ENCODE data around the gene MROH8.
"Not testable (repeated sequence)": the region's sequence is repeated elsewhere in the genome, so short reads cannot be mapped to it uniquely, and the experiment has no call there.

MROH8 gene

DNA sequence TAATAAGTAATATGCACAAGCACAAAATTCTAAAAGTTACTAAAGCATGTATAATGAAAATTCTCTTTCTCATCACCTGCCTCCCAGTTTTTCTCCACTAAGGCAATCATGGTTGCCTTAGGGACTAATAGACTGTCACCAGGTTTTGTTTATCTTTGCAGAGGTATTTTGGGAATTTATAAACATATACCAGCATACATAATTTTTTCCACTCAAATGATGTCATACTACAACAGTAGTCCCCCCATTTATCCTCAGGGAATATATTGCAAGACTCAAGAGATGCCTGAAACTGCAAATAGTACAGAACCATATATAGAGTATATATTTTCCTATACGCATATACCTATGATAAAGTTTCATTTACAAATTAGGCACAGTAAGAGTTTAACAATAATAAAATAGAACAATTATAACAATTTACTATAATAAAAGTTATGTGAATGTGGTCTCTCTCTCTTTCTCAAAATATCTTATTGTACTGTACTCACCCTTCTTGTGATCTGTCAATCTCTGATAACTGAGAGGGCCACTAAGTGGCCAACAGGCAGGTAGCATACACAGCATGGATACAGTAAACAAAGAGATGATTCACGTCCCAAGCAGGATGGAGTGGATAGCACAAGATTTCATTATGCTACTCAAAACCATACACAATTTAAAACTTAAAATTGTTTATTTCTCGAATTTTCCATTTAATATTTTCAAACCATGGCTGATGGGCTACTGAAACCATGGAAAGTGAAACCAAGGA is 103.2 kb downstream of the MROH8 start:
- DNase-seq (ENCODE audit: low spot score in 2 of 2) = no peak
- H3K36me3 ChIP-seq (replicated peaks) = peaks cover 5% of the 10 kb centered on the region
- no peak overlapping the region for H3K4me3 ChIP-seq
- H3K27me3 ChIP-seq (ENCODE audit: low read depth) = no peaks in the 10 kb centered on the region
- in situ Hi-C loops (cut with MboI; ENCODE audit: low sequenced_read_pairs) = no loop called here
- no peaks in the 10 kb centered on the region for H3K9me3 ChIP-seq
- H3K4me1 ChIP-seq = no peaks in the 10 kb centered on the region

DNA sequence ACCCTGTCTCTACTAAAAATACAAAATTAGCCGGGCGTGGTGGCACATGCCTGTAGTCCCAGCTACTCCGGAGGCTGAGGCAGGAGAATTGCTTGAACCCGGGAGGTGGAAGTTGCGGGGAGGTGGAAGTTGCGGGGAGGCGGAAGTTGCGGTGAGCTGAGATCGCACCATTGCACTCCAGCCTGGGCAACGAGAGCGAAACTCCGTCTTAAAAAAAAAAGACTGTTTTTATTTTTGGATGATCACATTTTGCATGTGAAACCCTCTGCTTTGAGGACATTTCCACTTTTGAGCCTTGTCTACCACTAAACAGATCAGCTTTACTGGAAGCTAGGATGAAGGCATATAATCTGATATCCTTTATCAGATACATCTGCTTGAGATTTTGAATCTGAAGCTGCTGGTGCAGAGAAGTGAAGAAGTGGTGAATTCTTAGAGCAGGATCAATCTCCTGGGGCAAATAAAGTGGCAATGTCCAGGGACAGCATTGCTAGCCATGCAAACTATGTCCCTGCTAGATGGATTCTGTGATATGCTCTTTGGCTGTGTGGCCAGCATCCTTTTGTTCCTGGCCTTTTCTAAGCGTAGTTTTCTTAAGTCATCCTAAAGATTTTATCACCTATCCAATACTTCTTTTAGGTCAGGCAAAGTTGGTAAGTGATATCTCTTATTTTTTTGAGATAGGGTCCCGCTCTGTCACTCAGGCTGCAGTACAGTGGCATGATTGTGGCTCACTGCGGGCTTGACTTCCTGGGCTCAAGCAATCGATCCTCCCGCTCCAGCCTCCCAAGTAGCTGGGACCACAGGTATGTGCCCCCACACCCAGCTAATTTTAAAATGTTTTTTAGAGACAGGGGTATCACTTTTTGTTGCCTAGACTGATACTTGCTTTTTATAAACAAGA is 106.8 kb downstream of the MROH8 start:
- H3K4me1 ChIP-seq = no peaks in the 10 kb centered on the region
- H3K36me3 ChIP-seq (replicated peaks) = peaks cover 5% of the 10 kb centered on the region
- no peak overlapping the region for H3K4me3 ChIP-seq
- H3K9me3 ChIP-seq = no peaks in the 10 kb centered on the region
- DNase-seq (ENCODE audit: low spot score in 2 of 2) = no peak
- in situ Hi-C loops (cut with MboI; ENCODE audit: low sequenced_read_pairs) = no loop called here
- no peaks in the 10 kb centered on the region for H3K27me3 ChIP-seq (ENCODE audit: low read depth)

- DNase-seq (ENCODE audit: low spot score in 2 of 2) = no peak
- Histone ChIP-seq H3K4me1 (no peaks in the 10 kb centered on the region), H3K4me3 (no peak overlapping the region), H3K36me3 (replicated peaks) (peaks cover 8% of the 10 kb centered on the region), H3K9me3 (no peaks in the 10 kb centered on the region), H3K27me3 (ENCODE audit: low read depth) (no peaks in the 10 kb centered on the region)
- in situ Hi-C loops (cut with MboI; ENCODE audit: low sequenced_read_pairs) = no loop called here
Observed at GRCh38 chr20:37071481-37071911, 107.9 kb downstream of the MROH8 start.

DNA sequence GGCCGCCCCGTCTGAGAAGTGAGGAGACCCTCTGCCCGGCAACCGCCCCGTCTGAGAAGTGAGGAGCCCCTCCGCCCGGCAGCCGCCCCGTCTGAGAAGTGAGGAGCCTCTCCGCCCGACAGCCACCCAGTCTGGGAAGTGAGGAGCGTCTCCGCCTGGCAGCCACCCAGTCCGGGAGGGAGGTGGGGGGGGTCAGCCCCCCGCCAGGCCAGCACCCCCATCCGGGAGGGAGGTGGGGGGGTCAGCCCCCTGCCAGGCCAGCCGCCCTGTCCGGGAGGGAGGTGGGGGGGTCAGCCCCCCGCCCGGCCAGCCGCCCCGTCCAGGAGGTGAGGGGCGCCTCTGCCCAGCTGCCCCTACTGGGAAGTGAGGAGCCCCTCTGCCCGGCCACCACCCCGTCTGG is 109.8 kb downstream of the MROH8 start:
- H3K9me3 ChIP-seq; H3K4me3 ChIP-seq; H3K4me1 ChIP-seq; H3K27me3 ChIP-seq (ENCODE audit: low read depth); DNase-seq (ENCODE audit: low spot score in 2 of 2); in situ Hi-C loops (cut with MboI; ENCODE audit: low sequenced_read_pairs): not testable (repeated sequence)
- H3K36me3 ChIP-seq (replicated peaks) = peaks cover 17% of the 10 kb centered on the region

GRCh38 chr20:37066168-37066567 is 113.2 kb downstream of the MROH8 start:
- H3K4me3 ChIP-seq = no peak overlapping the region
- H3K9me3 ChIP-seq = no peaks in the 10 kb centered on the region
- H3K4me1 ChIP-seq = no peaks in the 10 kb centered on the region
- no peak for DNase-seq (ENCODE audit: low spot score in 2 of 2)
- in situ Hi-C loops (cut with MboI; ENCODE audit: low sequenced_read_pairs) = no loop called here
- peaks cover 32% of the 10 kb centered on the region for H3K36me3 ChIP-seq (replicated peaks)
- no peaks in the 10 kb centered on the region for H3K27me3 ChIP-seq (ENCODE audit: low read depth)

GRCh38 chr20:37055276-37055675 is 124.1 kb downstream of the MROH8 start:
- in situ Hi-C loops (cut with MboI; ENCODE audit: low sequenced_read_pairs) = no loop called here
- Histone ChIP-seq H3K4me1 (no peaks in the 10 kb centered on the region), H3K36me3 (replicated peaks) (peaks cover 61% of the 10 kb centered on the region), H3K27me3 (ENCODE audit: low read depth) (no peaks in the 10 kb centered on the region), H3K4me3 (no peak overlapping the region), H3K9me3 (no peaks in the 10 kb centered on the region)
- DNase-seq (ENCODE audit: low spot score in 2 of 2) = no peak

DNA sequence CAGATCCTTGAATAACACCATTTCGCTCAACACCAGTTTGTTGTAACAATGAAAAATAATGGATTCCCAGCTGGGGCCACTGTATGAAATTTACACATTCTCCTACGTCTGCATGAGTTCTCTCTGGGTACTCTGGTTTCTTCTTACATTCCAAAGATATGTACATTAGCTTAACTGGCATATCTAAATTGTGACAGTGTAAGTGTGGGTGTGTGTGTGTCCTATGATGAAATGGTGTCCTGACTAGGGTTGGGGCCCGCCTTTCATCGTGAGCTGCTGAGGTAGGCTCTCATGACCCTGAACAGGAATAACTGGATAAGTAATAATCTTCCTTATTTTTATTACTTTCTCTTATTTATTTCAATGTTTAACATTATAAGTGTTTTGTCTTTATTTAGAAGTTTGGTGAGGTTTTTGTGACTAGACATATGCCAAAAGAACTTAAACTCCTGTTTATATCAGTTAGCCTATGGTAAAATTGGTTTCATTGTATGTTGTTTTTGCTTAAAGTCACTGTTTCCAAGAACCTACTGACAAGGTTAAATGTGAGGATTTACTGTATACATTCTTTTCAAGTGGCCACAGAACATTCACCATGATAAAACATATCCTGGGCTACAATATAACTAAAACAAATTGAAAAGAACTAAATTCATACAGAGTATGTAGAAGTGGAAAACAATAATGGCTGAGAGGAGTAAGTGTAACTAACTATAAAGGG is 126.0 kb downstream of the MROH8 start:
- no peaks in the 10 kb centered on the region for H3K9me3 ChIP-seq
- H3K36me3 ChIP-seq (replicated peaks) = peaks cover 49% of the 10 kb centered on the region
- no peak overlapping the region for H3K4me3 ChIP-seq
- H3K27me3 ChIP-seq (ENCODE audit: low read depth) = no peaks in the 10 kb centered on the region
- DNase-seq (ENCODE audit: low spot score in 2 of 2) = no peak
- H3K4me1 ChIP-seq = no peaks in the 10 kb centered on the region
- in situ Hi-C loops (cut with MboI; ENCODE audit: low sequenced_read_pairs) = no loop called here
